Calu3 (cell line): ENCODE results near the gene SHC2. TPM values are rescaled to one million over a fixed set of nuclear protein-coding genes. Genes with fewer than 3 reads are reported as not detected.

ENCODE experiments used
- BruUV-seq: library from RNA; stranded (reverse); fragments of 400-500 nt; replicated peaks from 2 replicates; lab custom pipeline; 2021; lab: Mats Ljungman, UMichigan
- CTCF ChIA-PET: fragments of 300-600 bp; sonication (Branson Sonifier 250); formaldehyde crosslinking; loops from one replicate; lab custom pipeline; 2022; ENCODE audit warnings: antibody characterized with exemption; lab: Charles Lee
- DNase-seq: peaks from one replicate; pipeline ENCODE4 v3.0.0; 2022
- H3K27ac Mint-ChIP-seq: one replicate; pipeline ENCODE4 v1.8.0; 2022; ENCODE audit warnings: mixed read lengths; ENCODE audit not compliant: unreplicated experiment
- H3K27me3 Mint-ChIP-seq: one replicate; pipeline ENCODE4 v1.8.0; 2022; ENCODE audit warnings: mixed read lengths; ENCODE audit not compliant: unreplicated experiment
- H3K36me3 Mint-ChIP-seq: one replicate; pipeline ENCODE4 v1.8.0; 2022; ENCODE audit warnings: mild to moderate bottlenecking, moderate library complexity, mixed read lengths; ENCODE audit not compliant: insufficient read depth, unreplicated experiment
- H3K4me1 Mint-ChIP-seq: one replicate; pipeline ENCODE4 v1.8.0; 2022; ENCODE audit warnings: mild to moderate bottlenecking, low read depth, mixed read lengths; ENCODE audit not compliant: unreplicated experiment
- H3K4me3 Mint-ChIP-seq: one replicate; pipeline ENCODE4 v1.8.0; 2022; ENCODE audit warnings: mild to moderate bottlenecking, low read depth, moderate library complexity, mixed read lengths; ENCODE audit not compliant: unreplicated experiment
- H3K9me3 Mint-ChIP-seq: one replicate; pipeline ENCODE4 v1.8.0; 2022; ENCODE audit warnings: low read depth, mixed read lengths; ENCODE audit not compliant: unreplicated experiment
- CTCF ChIP-seq: fragments of 200-600 bp; IDR thresholded peaks from one replicate; pipeline ENCODE4 v1.8.0; 2022; ENCODE audit warnings: antibody characterized with exemption; ENCODE audit not compliant: unreplicated experiment
- intact Hi-C: fragments of 100-400 bp; cut with micrococcal nuclease; formaldehyde crosslinking; loops from one replicate; pipeline ENCODE4 v1.10.0; 2022; ENCODE audit not compliant: unreplicated experiment
- total RNA-seq: library from RNA; stranded (reverse); gene quantifications from 2 replicates; pipeline ENCODE4 v1.2.3, GENCODE V29; 2022

SHC2 gene
- total RNA-seq, 1 experiment from 2014 or later: 8.4 TPM

- H3K4me1 Mint-ChIP-seq: no peaks in the 10 kb centered on the region
- no peaks in the 10 kb centered on the region for H3K27me3 Mint-ChIP-seq
- TF ChIP-seq CTCF: no peak
- BruUV-seq: no TSS peak
- H3K9me3 Mint-ChIP-seq: no peaks in the 10 kb centered on the region
- DNase-seq: no peak
- H3K27ac Mint-ChIP-seq: no peak overlapping the region
- H3K36me3 Mint-ChIP-seq: no peaks in the 10 kb centered on the region
- CTCF ChIA-PET: no interaction called here
- intact Hi-C loops: no loop called here
- H3K4me3 Mint-ChIP-seq: no peak overlapping the region
Measured at GRCh38 chr19:422213-422916, 38.5 kb downstream of the SHC2 start.

- Mint-ChIP-seq H3K9me3 (no peaks in the 10 kb centered on the region), H3K27ac (no peak overlapping the region), H3K4me3 (no peak overlapping the region), H3K36me3 (no peaks in the 10 kb centered on the region), H3K4me1 (no peaks in the 10 kb centered on the region), H3K27me3 (no peaks in the 10 kb centered on the region)
- BruUV-seq: no TSS peak
- intact Hi-C loops: no loop called here
- CTCF ChIA-PET: no interaction called here
- DNase-seq: no peak
- no peak for TF ChIP-seq CTCF
Measured at GRCh38 chr19:419721-420515, 40.9 kb downstream of the SHC2 start.

GRCh38 chr19:418761-419671 lies 41.8 kb downstream of the SHC2 start:
- CTCF ChIA-PET: no interaction called here
- intact Hi-C loops: no loop called here
- Mint-ChIP-seq H3K27ac (no peak overlapping the region), H3K4me3 (no peak overlapping the region), H3K9me3 (no peaks in the 10 kb centered on the region), H3K36me3 (no peaks in the 10 kb centered on the region), H3K4me1 (no peaks in the 10 kb centered on the region), H3K27me3 (no peaks in the 10 kb centered on the region)
- BruUV-seq: no TSS peak
- no peak for TF ChIP-seq CTCF
- no peak for DNase-seq

- H3K36me3 Mint-ChIP-seq: no peaks in the 10 kb centered on the region
- H3K27me3 Mint-ChIP-seq: no peaks in the 10 kb centered on the region
- no peak overlapping the region for H3K27ac Mint-ChIP-seq
- no peaks in the 10 kb centered on the region for H3K4me1 Mint-ChIP-seq
- H3K4me3 Mint-ChIP-seq: no peak overlapping the region
- no peak for TF ChIP-seq CTCF
- intact Hi-C loops: no loop called here
- CTCF ChIA-PET: interaction anchor here (0.5 to 0.6 kb wide), 2 partner anchors 64 to 743 kb away, joined by 3 to 10 read pairs; no protein-coding TSS in a partner anchor
- DNase-seq: no peak
- no peaks in the 10 kb centered on the region for H3K9me3 Mint-ChIP-seq
- no TSS peak for BruUV-seq
Measured at GRCh38 chr19:416416-416815, 44.4 kb downstream of the SHC2 start.
